Measurements from ENCODE around the gene SCIN.
A peak's percentile ranks its signal among the peaks of the same experiment; 100 is the strongest.
"Not testable (repeated sequence)": the region's sequence is repeated elsewhere in the genome, so short reads cannot be mapped to it uniquely, and the experiment has no call there.

Gene SCIN

GRCh38 chr7:12690041-12690878, 119.7 kb downstream of the SCIN start:
- DNase-seq: no peak

DNA sequence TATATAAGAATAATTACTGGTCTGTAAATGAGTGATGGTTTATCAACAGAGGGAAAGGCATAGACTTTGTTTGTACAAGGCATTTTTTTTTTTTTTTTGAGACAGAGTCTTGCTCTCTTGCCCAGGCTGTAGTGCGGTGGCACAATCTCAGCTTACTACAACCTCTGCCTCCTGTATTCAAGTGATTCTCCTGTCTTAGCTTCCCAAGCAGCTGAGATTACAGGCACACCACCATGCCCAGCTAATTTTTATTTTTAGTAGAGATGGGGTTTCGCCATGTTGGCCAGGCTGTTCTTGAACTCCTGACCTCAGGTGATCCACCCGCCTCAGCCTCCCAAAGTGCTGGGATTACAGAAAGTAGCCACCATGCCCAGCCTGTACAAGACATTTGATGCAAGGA, 120.9 kb downstream of the SCIN start:
- not testable (repeated sequence) for DNase-seq

- no peak for DNase-seq
These were observed 121.5 kb downstream of the SCIN start for GRCh38 chr7:12692035-12692434.

DNA sequence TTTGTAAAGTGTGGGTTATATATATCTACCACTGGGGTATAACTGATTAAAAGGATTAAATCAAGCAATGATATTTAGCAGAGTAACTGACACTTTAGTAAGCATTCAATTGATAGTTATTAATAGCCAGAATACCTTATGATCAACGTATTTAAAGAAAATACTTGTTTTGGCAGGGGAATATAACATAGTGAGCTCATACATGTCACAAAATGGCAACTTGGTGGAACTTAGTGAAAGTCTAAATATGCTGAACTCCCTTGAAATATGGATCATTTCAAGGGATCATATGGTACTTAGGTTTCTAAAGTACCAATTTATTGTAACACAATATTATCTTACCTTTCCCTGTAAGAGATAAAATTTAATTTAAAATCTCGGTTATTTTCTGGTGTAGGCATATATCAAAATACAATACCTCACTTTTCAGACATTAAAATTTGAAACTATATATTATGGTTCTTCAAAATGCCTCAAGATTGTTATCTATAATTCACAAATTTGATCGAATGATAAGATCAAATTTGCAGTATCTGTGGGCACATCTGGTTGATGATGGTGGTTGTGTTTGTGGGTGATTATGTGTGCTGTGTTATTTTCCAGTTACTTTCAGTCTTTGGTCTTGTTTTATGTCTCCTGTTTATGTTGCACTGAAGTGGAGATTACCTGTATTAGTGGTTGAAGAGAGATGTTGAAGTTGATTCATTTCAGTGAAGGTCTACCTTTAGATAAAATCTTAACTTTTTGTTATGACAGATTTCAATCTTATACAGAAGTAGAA, 122.1 kb downstream of the SCIN start:
- DNase-seq: peak; percentile 28

GRCh38 chr7:12694817-12695216, 124.3 kb downstream of the SCIN start:
- DNase-seq: no peak

GRCh38 chr7:12695965-12696364, 125.4 kb downstream of the SCIN start:
- no peak for DNase-seq

DNA sequence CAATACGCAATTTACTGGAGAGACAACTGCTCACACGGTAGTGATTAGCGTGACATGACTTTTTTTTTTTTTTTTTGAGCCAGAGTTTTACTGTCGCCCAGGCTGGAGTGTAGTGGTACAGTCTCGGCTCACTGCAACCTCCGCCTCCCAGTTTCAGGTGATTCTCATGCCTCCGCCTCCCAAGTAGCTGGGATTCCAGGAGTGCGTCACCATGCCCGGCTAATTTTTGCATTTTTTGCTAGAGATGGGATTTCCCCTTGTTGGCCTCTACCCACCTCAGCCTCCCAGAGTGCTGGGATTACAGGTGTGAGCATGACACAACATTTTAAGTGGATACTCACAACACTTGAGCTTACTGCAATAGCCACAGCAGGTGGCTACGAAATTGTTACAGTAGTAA, 128.8 kb downstream of the SCIN start:
- DNase-seq: no peak

- no peak for DNase-seq
These were observed 130.9 kb downstream of the SCIN start for GRCh38 chr7:12701433-12701832.

DNA sequence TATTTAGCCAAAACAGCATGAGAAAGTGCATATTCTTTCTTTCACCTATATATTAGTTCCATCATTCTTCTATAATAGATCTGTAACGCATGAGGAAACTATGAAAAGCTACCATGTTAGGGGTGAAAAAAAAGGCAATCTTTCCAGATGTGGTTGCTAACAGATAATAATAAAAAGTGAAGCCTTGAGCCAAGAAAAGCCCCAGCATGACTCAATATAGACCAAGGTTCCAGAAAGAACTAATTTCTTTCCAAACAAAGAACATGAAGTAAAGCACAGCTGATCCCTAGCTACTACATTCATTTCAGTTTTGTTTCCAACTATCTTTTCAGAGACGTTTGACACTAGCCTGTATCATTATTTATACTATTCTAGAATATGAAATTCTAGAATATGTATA, 133.4 kb downstream of the SCIN start:
- no peak for DNase-seq

DNA sequence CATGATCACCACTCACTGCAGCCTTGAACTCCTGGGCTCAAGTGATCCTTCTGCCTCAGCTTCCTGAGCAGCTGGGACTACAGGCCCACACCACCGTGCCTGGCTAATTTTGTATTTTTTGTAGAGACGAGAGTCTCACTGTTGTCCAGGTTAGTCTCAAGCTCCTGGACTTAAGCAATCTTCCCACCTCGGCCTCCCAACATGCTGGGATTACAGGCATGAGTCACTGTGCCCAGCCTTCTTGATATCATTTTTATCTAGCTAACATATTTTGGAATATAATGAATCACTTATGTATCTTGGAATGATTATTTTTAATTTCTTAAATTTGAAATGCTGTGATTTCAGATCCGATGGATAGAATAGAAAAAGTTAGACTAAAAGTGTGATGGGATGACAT, 135.4 kb downstream of the SCIN start:
- no peak for DNase-seq

- DNase-seq: no peak
These were observed 136.5 kb downstream of the SCIN start for GRCh38 chr7:12706900-12707536.

DNA sequence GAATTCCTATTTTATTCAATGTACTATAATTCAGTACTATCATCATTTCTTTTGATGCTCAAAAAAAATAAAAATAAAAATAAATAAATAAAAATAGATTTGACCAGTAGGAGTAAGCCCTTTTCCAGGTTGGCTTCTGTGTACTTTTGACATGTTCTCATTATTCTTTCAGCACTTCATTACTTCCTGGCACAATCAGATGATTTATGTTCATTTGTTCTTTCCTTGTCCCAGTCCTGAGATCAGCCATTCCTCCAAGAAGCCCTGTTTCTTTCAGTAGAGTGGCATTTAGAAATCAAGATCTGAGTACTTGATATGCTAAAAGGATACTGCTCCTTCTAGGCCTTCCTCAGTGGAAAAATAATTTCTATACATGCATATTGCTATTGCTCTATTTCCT, 137.8 kb downstream of the SCIN start:
- DNase-seq: no peak

Measured in CD4-positive, alpha-beta T cell treated with Interleukin-21 for 1 hour (primary cell).